Measurements from ENCODE around the gene DNASE2B. TPM values are rescaled to one million over a fixed set of nuclear protein-coding genes. Genes with fewer than 3 reads are reported as not detected.
"Not testable (repeated sequence)": the region's sequence is repeated elsewhere in the genome, so short reads cannot be mapped to it uniquely, and the experiment has no call there.

The DNASE2B gene
- polyA plus RNA-seq, 3 donors, result 0.07 TPM; not detected in 2

GRCh38 chr1:84434081-84434769 is 35.9 kb downstream of the DNASE2B start:
- H3K27ac ChIP-seq (ENCODE audit: low read depth, low read length), result no peak overlapping the region

GRCh38 chr1:84434801-84435549 is 36.7 kb downstream of the DNASE2B start:
- no peak overlapping the region for H3K27ac ChIP-seq (ENCODE audit: low read depth, low read length)
- WGBS, 3 donors, result 28 to 34% (median 32%) methylated on average over 4 of the region's 4 CpGs

More at GRCh38 chr1:84434081-84434769, 35.9 kb downstream of the DNASE2B start:
- 69 to 71% (median 70%) methylated on average over 6 of the region's 6 CpGs for WGBS, 3 donors

- WGBS, 3 donors, result 47 to 69% (median 59%) methylated on average over 5 of the region's 5 CpGs
- no peak overlapping the region for H3K27ac ChIP-seq (ENCODE audit: low read depth, low read length)
Observed at GRCh38 chr1:84436876-84437655, 38.8 kb downstream of the DNASE2B start.

- WGBS, 3 donors, result 2 to 17% (median 5%) methylated on average over 2 of the region's 2 CpGs
- no peak overlapping the region for H3K27ac ChIP-seq (ENCODE audit: low read depth, low read length)
Observed at GRCh38 chr1:84442256-84442655, 44.0 kb downstream of the DNASE2B start.

GRCh38 chr1:84442747-84443646 is 44.7 kb downstream of the DNASE2B start:
- 82 to 88% (median 86%) methylated on average over 7 of the region's 7 CpGs for WGBS, 3 donors
- H3K27ac ChIP-seq (ENCODE audit: low read depth, low read length), result not testable (repeated sequence)

- WGBS, 3 donors, result 91 to 96% (median 93%) methylated on average over 3 of the region's 3 CpGs
- not testable (repeated sequence) for H3K27ac ChIP-seq (ENCODE audit: low read depth, low read length)
Observed at GRCh38 chr1:84448704-84449103, 50.4 kb downstream of the DNASE2B start.

GRCh38 chr1:84450910-84451309 is 52.6 kb downstream of the DNASE2B start:
- WGBS, 3 donors, result 69 to 75% (median 73%) methylated on average over 2 of the region's 2 CpGs

GRCh38 chr1:84452436-84452835 is 54.2 kb downstream of the DNASE2B start:
- H3K27ac ChIP-seq (ENCODE audit: low read depth, low read length), result no peak overlapping the region
- 59 to 62% (median 59%) methylated on average over 3 of the region's 3 CpGs for WGBS, 3 donors

More at GRCh38 chr1:84450910-84451309, 52.6 kb downstream of the DNASE2B start:
- no peak overlapping the region for H3K27ac ChIP-seq (ENCODE audit: low read depth, low read length)

GRCh38 chr1:84462118-84462517 is 63.8 kb downstream of the DNASE2B start:
- WGBS, 3 donors, result 45 to 81% (median 76%) methylated on average over 1 of the region's 1 CpG
- no peak overlapping the region for H3K27ac ChIP-seq (ENCODE audit: low read depth, low read length)

Other genes with a start within 250 kb of the DNASE2B start
- gene SAMD13, start 96.8 kb upstream of the DNASE2B start, polyA plus RNA-seq, result 1 to 10 TPM in 1 of 3 donors, under 1 TPM in 2; 0.62 to 1.5 (median 0.95) TPM
- 10 to 100 TPM; 18.0 to 27.6 (median 27.1) TPM for gene RPF1, start 80.8 kb downstream of the DNASE2B start, polyA plus RNA-seq
- gene SPATA1, start 107.9 kb downstream of the DNASE2B start, polyA plus RNA-seq, result under 1 TPM in 2 of 3 donors, not detected in 1; 0.18 to 0.28 TPM
- 100 to 1,000 TPM in 2 of 3 donors, 10 to 100 TPM in 1; 73.4 to 170 (median 136) TPM for gene GNG5, start 108.1 kb downstream of the DNASE2B start, polyA plus RNA-seq
- gene CTBS, start 176.0 kb downstream of the DNASE2B start, polyA plus RNA-seq, result 10 to 100 TPM in 2 of 3 donors, 1 to 10 TPM in 1; 8.2 to 12.7 (median 12.1) TPM